NCI-H748 treated with DMSO at 0.1 percent for 48 hours (cell line): ENCODE results near the gene DMRTC1.
"Not testable (repeated sequence)": the region's sequence is repeated elsewhere in the genome, so short reads cannot be mapped to it uniquely, and the experiment has no call there.

ENCODE experiments used
- DNase-seq: peaks from one replicate; lab custom pipeline; 2025; lab: John Stamatoyannopoulos, UW

DMRTC1 gene, protein sequence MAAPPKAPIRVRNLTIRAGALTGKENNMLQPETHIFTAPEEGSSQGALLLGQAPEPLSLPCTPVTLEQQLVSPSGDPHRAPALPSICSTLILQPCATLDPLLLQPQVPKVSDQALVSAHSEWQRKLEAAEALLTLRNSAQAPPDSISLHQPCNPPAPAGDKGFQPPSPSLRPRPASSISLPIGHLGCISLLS

DNA sequence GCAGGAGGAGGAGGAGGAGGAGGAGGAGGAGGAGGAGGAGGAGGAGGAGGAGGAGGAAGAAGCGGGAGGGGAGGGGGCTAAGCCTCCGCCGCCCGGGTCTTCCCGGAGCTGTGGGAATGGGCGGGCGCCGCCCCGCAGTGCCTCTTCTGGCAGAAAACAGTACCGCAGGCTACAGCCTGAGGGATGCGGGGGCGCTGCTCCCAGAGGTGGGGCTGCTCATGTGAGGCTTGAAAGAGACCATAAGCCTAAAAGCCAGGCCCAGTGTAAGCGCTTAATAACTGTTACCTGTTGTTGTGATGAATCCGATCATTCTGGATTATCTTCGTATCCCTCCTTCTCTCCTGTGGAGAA is at the start of gene DMRTC1:
Gene DMRTC1 (minus strand): TSS at position 19 of the 351 bp plus-strand sequence. CDS start 68,143 bp downstream, outside the sequence.
- not testable (repeated sequence) for DNase-seq

DNA sequence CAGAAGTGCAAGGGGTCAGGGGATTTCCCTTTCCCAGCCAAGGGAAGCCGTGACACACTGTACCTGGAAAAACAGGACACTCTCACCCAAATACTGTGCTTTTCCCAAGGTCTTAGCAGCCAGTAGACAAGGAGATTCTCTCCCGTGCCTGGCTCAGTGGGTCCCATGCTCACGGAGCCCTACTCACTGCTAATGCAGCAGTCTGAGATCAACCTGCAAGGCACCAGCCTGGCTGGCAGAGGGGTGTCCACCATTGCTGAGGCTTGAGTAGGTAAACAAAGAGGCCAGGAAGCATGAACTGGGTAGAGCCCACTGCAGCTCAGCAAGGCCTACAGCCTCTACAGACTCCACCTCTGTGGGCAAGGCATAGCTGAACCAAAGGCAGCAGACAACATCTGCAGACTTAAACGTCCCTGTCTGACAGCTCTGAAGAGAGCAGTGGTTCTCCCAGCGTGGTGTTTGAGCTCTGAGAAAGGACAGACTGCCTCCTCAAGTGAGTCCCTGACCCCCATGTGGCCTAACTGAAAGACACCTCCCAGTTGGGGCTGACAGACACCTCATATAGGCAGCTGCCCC is 37.3 kb upstream of the DMRTC1 start:
- DNase-seq = not testable (repeated sequence)

GRCh38 chrX:72974885-72975284 is 31.2 kb upstream of the DMRTC1 start:
- not testable (repeated sequence) for DNase-seq

DNA sequence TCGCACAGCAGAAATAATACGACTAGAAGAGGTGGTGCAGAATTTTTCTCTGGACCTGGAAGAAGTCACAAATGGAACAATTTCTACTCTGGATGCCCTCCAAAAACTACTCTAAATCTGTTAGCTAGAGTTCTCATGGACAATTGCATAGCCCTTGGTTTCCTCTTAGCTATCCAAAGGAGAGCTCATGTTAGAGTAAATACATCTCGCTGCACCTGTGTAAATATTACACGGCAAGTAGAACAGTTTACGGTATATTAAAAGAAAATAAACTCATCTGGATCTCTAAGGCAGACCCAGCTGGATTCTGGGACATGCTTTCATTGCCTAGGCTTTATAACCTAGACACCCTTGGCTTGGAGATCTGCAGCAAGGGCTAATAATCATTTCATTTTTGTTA is 28.2 kb upstream of the DMRTC1 start:
- DNase-seq = not testable (repeated sequence)

GRCh38 chrX:72959971-72960370 is 16.3 kb upstream of the DMRTC1 start:
- not testable (repeated sequence) for DNase-seq

GRCh38 chrX:72943035-72943818 is 410 bp downstream of the DMRTC1 start:
- not testable (repeated sequence) for DNase-seq

GRCh38 chrX:72942272-72942671 is 1.4 kb downstream of the DMRTC1 start:
- not testable (repeated sequence) for DNase-seq

GRCh38 chrX:72937906-72938305 is 5.7 kb downstream of the DMRTC1 start, which contains the start of gene FAM236A:
Gene FAM236A, plus strand, starts transcription at chrX:72938206. Its CDS starts 57 bp downstream, at chrX:72938263.
- DNase-seq = not testable (repeated sequence)

DNA sequence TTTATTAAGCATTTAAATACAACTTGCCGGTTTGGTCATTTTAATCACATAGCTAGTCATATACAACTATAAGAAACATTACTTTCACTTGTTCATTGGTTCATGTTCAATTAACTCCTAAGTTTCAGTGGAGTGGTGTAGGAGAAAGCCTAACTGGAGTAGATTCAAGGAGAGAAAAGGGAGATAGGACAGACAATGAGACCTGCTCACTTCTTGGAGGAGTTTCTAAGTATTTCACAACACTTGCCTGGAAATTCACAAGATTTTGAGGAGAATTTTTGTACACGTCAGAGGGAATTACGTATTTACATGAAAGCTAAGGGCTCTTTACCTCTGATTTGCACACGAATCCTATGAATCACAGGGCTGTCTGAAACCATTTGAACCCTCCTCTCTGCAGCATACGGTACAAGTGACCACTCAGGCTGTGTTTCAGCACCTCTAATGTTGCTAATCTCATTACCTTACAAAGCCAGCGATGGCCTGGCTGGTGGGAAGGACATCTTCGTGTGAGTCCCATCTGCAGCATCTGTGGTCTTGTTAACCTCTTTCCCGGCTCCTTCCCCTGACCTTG is 6.7 kb downstream of the DMRTC1 start:
- not testable (repeated sequence) for DNase-seq

GRCh38 chrX:72936455-72936854 is 7.2 kb downstream of the DMRTC1 start:
- DNase-seq = not testable (repeated sequence)

DNA sequence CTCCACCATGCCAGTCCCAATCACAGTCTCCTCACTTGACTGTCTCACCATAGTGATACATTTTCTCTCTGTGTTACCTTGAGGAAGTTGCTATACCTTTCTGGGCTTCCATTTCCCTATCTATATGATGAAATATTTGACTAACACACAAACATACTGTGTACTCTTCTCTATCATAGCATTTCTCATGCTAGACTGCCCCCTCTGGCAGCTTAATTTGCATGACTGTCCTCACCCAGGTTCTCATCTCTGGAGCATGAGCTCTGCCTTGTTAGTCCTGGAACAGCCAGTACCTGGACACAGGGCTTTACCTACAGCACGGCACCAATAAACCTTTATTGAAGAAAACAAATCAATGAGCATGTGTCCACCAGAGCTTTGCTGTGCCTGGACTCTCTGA is 11.4 kb downstream of the DMRTC1 start:
- DNase-seq = not testable (repeated sequence)

- DNase-seq = not testable (repeated sequence)
These were observed 27.5 kb downstream of the DMRTC1 start for GRCh38 chrX:72916096-72916495.

GRCh38 chrX:72912315-72912714 is 31.3 kb downstream of the DMRTC1 start, which contains the start of gene FAM236C:
Gene FAM236C, plus strand, starts transcription at chrX:72912615. Its CDS starts 100 bp downstream, at chrX:72912715.
- not testable (repeated sequence) for DNase-seq

GRCh38 chrX:72889740-72890139 is 53.9 kb downstream of the DMRTC1 start:
- DNase-seq = not testable (repeated sequence)

DNA sequence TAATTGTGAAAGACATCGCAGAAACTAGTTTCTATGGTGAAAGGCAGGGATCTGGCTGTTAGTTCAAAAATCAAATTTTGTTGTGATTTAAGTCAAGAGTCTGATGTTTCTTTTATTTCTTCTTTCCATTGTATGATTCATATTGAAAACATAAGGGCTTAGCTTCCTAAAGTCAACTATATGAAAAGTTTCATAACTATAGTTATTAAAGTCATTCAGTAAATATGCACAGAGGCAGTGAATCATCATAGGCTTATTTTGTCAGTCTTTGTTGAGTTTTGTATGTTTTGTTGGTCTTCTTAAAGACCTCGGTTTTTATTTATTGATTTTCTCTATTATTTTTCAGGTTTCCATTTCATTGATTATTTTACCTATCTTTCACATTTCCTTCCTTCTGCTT is 60.7 kb downstream of the DMRTC1 start:
- DNase-seq = not testable (repeated sequence)

DNA sequence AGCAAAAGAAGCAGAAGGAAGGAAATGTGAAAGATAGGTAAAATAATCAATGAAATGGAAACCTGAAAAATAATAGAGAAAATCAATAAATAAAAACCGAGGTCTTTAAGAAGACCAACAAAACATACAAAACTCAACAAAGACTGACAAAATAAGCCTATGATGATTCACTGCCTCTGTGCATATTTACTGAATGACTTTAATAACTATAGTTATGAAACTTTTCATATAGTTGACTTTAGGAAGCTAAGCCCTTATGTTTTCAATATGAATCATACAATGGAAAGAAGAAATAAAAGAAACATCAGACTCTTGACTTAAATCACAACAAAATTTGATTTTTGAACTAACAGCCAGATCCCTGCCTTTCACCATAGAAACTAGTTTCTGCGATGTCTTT is 106.1 kb downstream of the DMRTC1 start:
- DNase-seq = not testable (repeated sequence)

- not testable (repeated sequence) for DNase-seq
These were observed 112.9 kb downstream of the DMRTC1 start for GRCh38 chrX:72830701-72831100.
